T-helper 2 cell treated with Interferon-gamma antibody and Interleukin-4, amounts not matched to agents 5 μg/mL and 100 μg/mL, for 36 hours (primary cell): ENCODE results near the gene CEP85L.

ENCODE experiments used
- DNase-seq: peaks from one replicate; pipeline ENCODE4 v3.0.0; 2021; ENCODE audit warnings: low spot score
- H3K27ac Mint-ChIP-seq: one replicate; pipeline ENCODE4 v1.8.0; 2021; ENCODE audit warnings: mild to moderate bottlenecking, mixed read lengths
- H3K27me3 Mint-ChIP-seq: one replicate; pipeline ENCODE4 v1.8.0; 2021; ENCODE audit warnings: low read depth, mixed read lengths
- H3K36me3 Mint-ChIP-seq: one replicate; pipeline ENCODE4 v1.8.0; 2021; ENCODE audit warnings: low read depth, mixed read lengths
- H3K4me1 Mint-ChIP-seq: one replicate; pipeline ENCODE4 v1.8.0; 2021; ENCODE audit warnings: low read depth, mixed read lengths
- H3K4me3 Mint-ChIP-seq: one replicate; pipeline ENCODE4 v1.8.0; 2022; ENCODE audit warnings: mild to moderate bottlenecking, moderate library complexity, mixed read lengths
- H3K9me3 Mint-ChIP-seq: one replicate; pipeline ENCODE4 v1.8.0; 2021; ENCODE audit warnings: mixed read lengths

Gene CEP85L

DNA sequence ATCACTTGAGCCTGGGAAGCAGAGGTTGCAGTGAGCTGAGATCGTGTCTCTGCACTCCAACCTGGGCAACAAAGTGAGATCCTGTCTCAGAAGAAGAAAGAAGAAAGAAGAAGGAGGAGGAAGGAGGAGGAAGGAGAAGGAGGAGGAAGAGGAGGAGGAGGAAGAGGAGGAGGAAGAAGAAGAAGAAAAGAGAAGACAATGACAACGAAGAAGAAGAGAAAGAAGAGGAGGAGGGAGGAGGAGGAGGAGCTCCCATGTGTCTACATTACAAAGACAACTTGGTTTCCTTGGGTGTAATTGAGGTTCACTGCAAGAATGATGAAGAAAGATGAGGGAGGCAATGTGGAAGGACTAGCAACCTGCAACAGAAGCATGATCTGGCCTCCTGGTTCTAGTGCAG is 21.3 kb upstream of the CEP85L start:
- H3K4me1 Mint-ChIP-seq = peaks cover 22% of the 10 kb centered on the region
- H3K36me3 Mint-ChIP-seq = peaks cover 12% of the 10 kb centered on the region
- no peaks in the 10 kb centered on the region for H3K27me3 Mint-ChIP-seq
- no peak overlapping the region for H3K4me3 Mint-ChIP-seq
- no peak for DNase-seq
- no peaks in the 10 kb centered on the region for H3K9me3 Mint-ChIP-seq
- H3K27ac Mint-ChIP-seq = peak overlapping the region; percentile 12

GRCh38 chr6:118669561-118669960 is 18.2 kb upstream of the CEP85L start:
- no peaks in the 10 kb centered on the region for H3K27me3 Mint-ChIP-seq
- H3K4me1 Mint-ChIP-seq = peaks cover 41% of the 10 kb centered on the region
- H3K36me3 Mint-ChIP-seq = peaks cover 8% of the 10 kb centered on the region
- DNase-seq = no peak
- H3K4me3 Mint-ChIP-seq = no peak overlapping the region
- no peak overlapping the region for H3K27ac Mint-ChIP-seq
- H3K9me3 Mint-ChIP-seq = no peaks in the 10 kb centered on the region

DNA sequence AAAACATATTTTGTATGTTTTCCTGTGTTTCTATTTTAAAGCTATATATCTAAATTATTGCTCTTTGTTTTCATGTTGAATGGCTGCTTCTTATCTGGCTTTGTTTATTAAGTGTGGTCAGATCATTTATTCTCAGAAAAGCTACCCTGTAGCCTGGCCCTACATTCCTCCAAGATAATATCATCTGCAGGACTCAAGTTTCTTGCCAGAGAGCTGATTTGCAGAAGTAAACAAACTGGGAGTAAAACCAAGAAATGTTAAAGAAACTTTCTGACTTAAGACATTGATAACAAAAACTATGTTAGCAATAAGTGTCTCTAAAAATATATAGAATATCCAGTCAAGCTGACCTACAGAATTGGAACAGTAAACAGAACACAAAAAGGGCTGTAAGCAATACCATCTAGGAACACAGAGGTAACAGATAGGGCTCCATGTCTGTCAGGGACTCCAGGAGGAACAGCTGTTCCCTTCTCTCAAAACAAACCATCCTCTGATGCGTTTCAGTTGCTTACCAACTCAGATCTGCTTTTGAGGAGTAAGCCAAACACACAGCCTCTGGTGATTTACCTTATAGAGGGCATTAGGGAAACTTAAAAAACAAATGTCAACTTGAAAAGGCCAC is 17.5 kb upstream of the CEP85L start:
- H3K36me3 Mint-ChIP-seq = peaks cover 11% of the 10 kb centered on the region
- no peak overlapping the region for H3K4me3 Mint-ChIP-seq
- H3K9me3 Mint-ChIP-seq = no peaks in the 10 kb centered on the region
- no peak overlapping the region for H3K27ac Mint-ChIP-seq
- no peaks in the 10 kb centered on the region for H3K27me3 Mint-ChIP-seq
- H3K4me1 Mint-ChIP-seq = peaks cover 47% of the 10 kb centered on the region
- DNase-seq = no peak

DNA sequence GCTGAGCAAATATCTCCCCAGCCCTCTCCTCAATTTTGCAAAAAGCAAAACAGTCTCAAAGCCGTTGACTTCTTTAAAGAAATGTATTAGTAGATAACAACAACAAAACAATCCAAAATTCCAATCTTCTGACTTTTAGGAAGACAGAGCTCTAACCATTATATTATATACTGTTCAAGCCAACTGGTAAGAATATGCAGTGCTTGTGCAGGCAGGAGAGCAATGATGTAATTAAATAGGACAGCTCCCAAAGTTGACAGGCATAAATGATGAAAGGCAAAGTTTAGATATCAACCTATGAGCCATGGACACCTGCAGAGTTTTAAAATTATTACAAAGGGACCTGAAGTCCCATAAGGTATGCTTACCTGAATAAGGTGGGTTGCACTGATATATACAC is 16.6 kb upstream of the CEP85L start:
- peaks cover 9% of the 10 kb centered on the region for H3K36me3 Mint-ChIP-seq
- no peak overlapping the region for H3K27ac Mint-ChIP-seq
- peaks cover 47% of the 10 kb centered on the region for H3K4me1 Mint-ChIP-seq
- H3K27me3 Mint-ChIP-seq = no peaks in the 10 kb centered on the region
- no peak overlapping the region for H3K4me3 Mint-ChIP-seq
- H3K9me3 Mint-ChIP-seq = no peaks in the 10 kb centered on the region
- no peak for DNase-seq

GRCh38 chr6:118665011-118665410 is 13.6 kb upstream of the CEP85L start:
- no peaks in the 10 kb centered on the region for H3K27me3 Mint-ChIP-seq
- DNase-seq = no peak
- H3K27ac Mint-ChIP-seq = peak overlapping the region; percentile 89
- H3K36me3 Mint-ChIP-seq = peaks cover 24% of the 10 kb centered on the region
- peaks cover 48% of the 10 kb centered on the region for H3K4me1 Mint-ChIP-seq
- H3K4me3 Mint-ChIP-seq = peak overlapping the region; percentile 89
- H3K9me3 Mint-ChIP-seq = no peaks in the 10 kb centered on the region

DNA sequence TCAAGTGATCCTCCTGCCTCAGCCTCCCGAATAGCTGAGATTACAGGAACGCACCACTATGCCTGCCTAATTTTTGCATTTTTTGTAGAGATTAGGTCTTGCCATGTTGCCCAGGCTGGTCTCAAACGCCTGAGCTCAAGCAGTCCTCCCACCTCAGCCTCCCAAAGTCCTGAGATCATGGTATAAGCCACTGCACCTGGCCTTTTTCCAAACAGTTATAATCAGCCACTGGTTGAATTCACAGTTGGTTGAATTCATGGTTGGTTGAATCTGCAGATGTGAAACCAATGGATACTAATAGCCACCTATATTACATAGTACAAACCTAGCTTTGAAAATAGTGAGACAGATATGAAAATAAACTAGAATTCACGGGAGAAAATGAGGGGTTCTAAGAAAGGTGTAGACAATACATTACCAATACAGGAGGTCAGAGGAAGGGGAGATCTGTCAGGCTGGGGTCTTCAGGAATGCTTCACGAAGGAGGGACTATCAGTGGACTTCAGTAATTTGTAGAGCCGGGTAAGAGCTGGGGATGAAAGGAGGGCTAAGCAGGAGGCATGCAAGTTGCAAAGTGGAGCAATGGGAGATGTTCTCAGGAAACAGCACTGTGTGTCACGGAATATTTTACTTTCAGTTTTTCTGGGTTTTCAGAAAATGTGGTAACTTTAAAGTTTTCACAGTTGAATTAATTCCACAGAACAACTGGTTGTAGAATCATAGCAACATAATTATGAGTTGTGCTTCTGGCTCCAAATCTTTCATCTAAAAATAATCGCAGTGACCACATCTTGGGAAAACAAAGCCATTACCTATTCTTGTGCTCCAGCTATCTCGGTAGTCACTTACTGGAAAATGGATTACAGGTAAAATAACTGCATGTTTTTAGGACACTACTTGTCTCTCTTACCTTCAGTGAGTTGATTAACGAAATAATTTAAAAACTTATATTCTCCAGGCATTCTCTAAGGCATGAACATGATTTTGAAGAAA is 12.9 kb upstream of the CEP85L start:
- Mint-ChIP-seq H3K4me3 (peak overlapping the region; percentile 89), H3K27me3 (no peaks in the 10 kb centered on the region), H3K4me1 (peaks cover 50% of the 10 kb centered on the region), H3K36me3 (peaks cover 30% of the 10 kb centered on the region), H3K27ac (peak overlapping the region; percentile 89), H3K9me3 (no peaks in the 10 kb centered on the region)
- DNase-seq = no peak

DNA sequence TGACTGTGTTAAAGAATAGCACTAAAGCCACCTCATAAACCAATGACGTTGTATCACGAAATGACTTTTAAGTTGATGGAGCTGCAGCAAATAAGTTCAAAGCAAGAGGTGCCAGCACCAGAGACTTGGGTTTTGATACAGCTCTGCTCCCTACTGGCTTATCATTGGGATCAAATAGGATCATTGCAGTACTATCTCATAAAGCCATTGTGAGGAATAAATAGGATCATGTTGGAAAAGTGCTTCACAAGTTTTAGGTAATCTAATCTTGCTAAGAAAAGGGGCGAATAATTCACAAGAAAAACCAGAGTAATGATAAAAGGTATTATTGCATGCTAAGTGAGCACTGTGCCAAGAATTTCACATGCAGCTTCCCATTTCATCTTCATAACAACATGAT is 10.4 kb upstream of the CEP85L start:
- Mint-ChIP-seq H3K27ac (no peak overlapping the region), H3K4me3 (no peak overlapping the region), H3K4me1 (peaks cover 40% of the 10 kb centered on the region), H3K36me3 (peaks cover 30% of the 10 kb centered on the region), H3K9me3 (no peaks in the 10 kb centered on the region), H3K27me3 (no peaks in the 10 kb centered on the region)
- DNase-seq = no peak

GRCh38 chr6:118660218-118660569 is 8.8 kb upstream of the CEP85L start:
- Mint-ChIP-seq H3K4me3 (no peak overlapping the region), H3K27ac (no peak overlapping the region), H3K4me1 (peaks cover 47% of the 10 kb centered on the region), H3K9me3 (no peaks in the 10 kb centered on the region), H3K27me3 (no peaks in the 10 kb centered on the region), H3K36me3 (peaks cover 32% of the 10 kb centered on the region)
- no peak for DNase-seq

DNA sequence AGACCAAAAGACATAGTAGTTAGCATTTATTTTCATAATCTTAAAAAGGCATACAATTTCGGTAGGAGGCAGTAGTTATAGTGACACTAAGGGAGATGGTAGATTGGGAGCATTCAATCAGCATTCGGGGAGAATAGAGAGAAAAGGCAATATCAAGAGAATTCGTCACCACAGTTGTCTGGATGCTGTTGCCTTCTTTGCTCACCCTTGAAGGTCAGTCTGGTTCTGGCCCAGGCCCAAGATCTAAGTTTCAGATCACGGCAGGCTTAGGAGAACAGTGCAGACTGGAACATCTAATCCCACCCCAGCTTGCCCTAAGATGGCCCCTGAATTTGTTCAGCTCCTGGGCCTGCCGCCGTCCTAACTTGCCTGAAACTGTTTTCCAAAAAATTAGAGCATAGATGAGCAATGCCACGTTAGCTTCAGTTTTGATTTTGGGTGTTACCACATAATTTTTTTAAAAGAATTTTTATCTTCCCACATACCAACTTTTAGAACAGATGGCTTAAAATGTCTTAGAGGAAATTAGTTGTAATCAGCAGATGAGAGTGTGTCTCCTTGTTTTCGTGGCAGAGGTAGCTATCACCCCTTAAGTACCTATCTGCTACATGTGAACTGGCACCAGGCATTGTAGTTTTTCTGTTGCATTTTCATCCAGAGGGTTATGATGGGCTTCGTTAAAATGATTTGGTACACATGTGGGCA is 8.3 kb upstream of the CEP85L start:
- Mint-ChIP-seq H3K27ac (no peak overlapping the region), H3K4me1 (peaks cover 44% of the 10 kb centered on the region), H3K27me3 (no peaks in the 10 kb centered on the region), H3K4me3 (no peak overlapping the region), H3K36me3 (peaks cover 35% of the 10 kb centered on the region), H3K9me3 (no peaks in the 10 kb centered on the region)
- DNase-seq = no peak

- H3K9me3 Mint-ChIP-seq = no peaks in the 10 kb centered on the region
- H3K27ac Mint-ChIP-seq = peak overlapping the region; percentile 58
- no peaks in the 10 kb centered on the region for H3K27me3 Mint-ChIP-seq
- peak overlapping the region; percentile 56 for H3K4me3 Mint-ChIP-seq
- no peak for DNase-seq
- peaks cover 31% of the 10 kb centered on the region for H3K36me3 Mint-ChIP-seq
- peaks cover 39% of the 10 kb centered on the region for H3K4me1 Mint-ChIP-seq
Observed at GRCh38 chr6:118656847-118657451, 5.6 kb upstream of the CEP85L start.

- peak overlapping the region; percentile 96 for H3K27ac Mint-ChIP-seq
- H3K4me3 Mint-ChIP-seq = peak overlapping the region; percentile 90
- H3K4me1 Mint-ChIP-seq = peaks cover 35% of the 10 kb centered on the region
- H3K27me3 Mint-ChIP-seq = no peaks in the 10 kb centered on the region
- DNase-seq = no peak
- peaks cover 17% of the 10 kb centered on the region for H3K36me3 Mint-ChIP-seq
- no peaks in the 10 kb centered on the region for H3K9me3 Mint-ChIP-seq
Observed at GRCh38 chr6:118652051-118652615, 742 bp upstream of the CEP85L start.

DNA sequence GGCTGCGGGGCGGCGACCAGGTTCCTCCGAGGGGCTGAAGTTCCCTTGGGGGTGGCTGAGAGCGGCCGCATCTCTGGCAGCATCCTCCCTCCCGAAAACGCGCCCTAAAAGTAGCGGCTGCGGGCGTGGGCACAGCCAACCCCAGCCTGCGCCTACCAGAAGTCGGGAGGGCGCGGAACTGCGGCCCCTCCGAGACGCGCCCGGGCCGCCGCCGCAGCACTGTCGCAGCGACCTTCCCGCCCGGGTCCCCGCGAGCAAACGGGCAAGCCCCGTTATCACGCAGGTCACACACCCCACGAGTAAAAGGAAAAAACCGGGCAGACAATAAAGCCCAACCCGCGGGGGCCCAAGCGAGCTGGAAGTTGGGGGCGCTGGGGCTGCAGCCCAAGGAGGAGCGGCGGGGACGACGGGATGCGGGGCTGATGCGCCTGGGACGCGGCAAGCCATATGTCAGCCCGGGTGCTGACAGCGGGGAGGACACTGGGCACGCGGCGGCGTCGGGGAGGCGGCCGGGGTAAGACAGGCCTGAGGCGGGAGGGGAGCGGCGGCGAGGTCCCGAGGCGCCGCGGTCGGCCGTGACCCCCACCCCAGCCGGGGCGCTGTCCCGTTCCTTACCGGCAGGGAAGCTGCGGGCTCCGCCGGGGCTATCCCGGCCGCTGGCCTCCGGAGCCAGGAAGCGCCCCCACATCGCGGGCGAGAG is 659 bp downstream of the CEP85L start:
- Mint-ChIP-seq H3K4me3 (peak overlapping the region; percentile 80), H3K36me3 (peaks cover 18% of the 10 kb centered on the region), H3K27ac (peak overlapping the region; percentile 81), H3K27me3 (no peaks in the 10 kb centered on the region), H3K9me3 (no peaks in the 10 kb centered on the region), H3K4me1 (peaks cover 27% of the 10 kb centered on the region)
- DNase-seq = peak; percentile 43
